Coronary artery (tissue), 2 donors: Measurements from ENCODE around the gene TTR.

ENCODE experiments used
- DNase-seq: peaks from one replicate; pipeline ENCODE4 v3.0.0-alpha.2; 2017; ENCODE audit warnings: low spot score
- H3K27ac ChIP-seq, 2 donors: fragments of 200-600 bp; sonication (generic); one replicate each; pipeline ENCODE4 v1.5.1; 2016 to 2019
- H3K4me3 ChIP-seq: fragments of 200-600 bp; sonication (generic); 2 replicates; pipeline ENCODE4 v1.5.1; 2016; ENCODE audit warnings: mild to moderate bottlenecking, moderate library complexity
- TF ChIP-seq, protein P1 (sequence below): fragments of 200-600 bp; sonication (generic); IDR thresholded peaks from one replicate; pipeline ENCODE4 v1.5.1; 2019; ENCODE audit warnings: antibody characterized with exemption

The TTR gene

DNA sequence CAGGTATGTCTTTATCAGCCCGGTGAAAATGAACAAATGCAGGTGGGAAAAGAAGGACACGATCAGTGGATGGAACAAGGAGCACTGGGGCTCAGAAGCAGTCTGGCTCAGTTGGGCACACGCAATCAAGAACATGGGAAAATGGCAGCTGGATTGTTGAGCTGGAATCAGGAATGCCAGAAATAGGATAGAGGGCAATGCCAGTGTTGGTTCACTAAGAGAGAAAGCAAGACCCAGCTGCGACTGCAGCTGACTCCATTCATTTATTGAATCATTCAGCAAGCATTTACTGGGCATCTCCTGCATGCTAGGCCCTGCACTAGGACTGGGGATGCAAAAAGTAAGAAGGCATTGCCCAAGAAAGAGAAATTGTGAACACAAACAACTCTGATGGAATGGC lies 13.6 kb upstream of the TTR start:
- TF ChIP-seq, protein P1, sequence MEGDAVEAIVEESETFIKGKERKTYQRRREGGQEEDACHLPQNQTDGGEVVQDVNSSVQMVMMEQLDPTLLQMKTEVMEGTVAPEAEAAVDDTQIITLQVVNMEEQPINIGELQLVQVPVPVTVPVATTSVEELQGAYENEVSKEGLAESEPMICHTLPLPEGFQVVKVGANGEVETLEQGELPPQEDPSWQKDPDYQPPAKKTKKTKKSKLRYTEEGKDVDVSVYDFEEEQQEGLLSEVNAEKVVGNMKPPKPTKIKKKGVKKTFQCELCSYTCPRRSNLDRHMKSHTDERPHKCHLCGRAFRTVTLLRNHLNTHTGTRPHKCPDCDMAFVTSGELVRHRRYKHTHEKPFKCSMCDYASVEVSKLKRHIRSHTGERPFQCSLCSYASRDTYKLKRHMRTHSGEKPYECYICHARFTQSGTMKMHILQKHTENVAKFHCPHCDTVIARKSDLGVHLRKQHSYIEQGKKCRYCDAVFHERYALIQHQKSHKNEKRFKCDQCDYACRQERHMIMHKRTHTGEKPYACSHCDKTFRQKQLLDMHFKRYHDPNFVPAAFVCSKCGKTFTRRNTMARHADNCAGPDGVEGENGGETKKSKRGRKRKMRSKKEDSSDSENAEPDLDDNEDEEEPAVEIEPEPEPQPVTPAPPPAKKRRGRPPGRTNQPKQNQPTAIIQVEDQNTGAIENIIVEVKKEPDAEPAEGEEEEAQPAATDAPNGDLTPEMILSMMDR, result no peak
- Histone ChIP-seq H3K4me3 (no peak overlapping the region), H3K27ac (no peak overlapping the region)
- no peak for DNase-seq

DNA sequence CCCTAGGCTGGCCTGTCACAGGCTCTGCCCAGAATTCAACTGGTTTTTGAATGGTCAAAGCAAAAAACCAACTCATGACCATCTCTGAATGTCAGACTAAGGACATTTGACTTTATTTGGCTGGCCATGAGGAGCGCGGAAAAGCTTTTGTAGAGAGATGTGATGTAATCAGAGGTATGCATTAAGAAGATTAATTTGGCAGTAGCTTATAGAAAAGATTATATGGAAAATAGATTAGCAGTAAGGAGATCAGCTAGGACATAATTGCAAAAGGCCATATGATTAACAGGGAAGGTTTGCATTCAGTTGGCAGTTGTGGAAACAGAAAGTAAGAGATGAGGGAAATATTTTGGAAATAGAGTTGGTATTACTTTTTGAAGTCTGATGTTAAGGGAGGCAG lies 12.3 kb upstream of the TTR start:
- Histone ChIP-seq H3K27ac (no peak overlapping the region), H3K4me3 (no peak overlapping the region)
- TF ChIP-seq, protein P1, result no peak
- DNase-seq, result no peak

DNA sequence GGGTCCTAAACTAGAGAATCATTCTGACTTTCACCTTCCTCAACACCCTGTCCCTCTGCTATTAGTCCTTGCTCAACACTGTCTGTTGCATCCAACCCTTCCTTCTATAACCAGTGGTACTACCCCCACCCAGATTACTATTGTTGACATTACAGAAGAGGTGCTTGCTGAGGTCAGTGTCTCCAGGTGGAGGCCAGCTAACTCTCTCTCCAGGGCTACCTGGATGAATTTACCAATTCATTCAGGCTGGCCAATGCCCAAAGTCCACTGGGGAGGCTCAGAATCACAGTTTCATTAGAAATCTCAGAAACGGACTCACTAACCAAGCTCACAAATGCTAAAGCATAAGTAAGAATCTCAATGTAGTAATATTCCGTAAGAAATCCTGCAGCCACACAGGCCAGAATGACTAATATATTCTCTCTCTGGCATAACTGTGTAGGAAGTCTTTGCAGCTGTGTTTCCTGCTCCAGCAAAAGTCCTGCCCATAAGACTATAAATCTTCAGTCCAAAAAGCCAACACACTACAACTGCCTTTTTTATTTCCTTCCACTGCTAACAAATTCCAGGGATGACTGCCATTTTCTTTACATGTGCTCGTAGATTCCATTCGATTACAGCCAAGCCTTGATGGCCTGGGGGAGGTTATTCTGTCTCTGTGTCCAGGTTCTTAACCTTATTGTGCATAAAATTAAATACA lies 10.0 kb upstream of the TTR start:
- DNase-seq, result no peak
- no peak overlapping the region for H3K4me3 ChIP-seq
- no peak overlapping the region for H3K27ac ChIP-seq
- TF ChIP-seq, protein P1, result no peak

DNA sequence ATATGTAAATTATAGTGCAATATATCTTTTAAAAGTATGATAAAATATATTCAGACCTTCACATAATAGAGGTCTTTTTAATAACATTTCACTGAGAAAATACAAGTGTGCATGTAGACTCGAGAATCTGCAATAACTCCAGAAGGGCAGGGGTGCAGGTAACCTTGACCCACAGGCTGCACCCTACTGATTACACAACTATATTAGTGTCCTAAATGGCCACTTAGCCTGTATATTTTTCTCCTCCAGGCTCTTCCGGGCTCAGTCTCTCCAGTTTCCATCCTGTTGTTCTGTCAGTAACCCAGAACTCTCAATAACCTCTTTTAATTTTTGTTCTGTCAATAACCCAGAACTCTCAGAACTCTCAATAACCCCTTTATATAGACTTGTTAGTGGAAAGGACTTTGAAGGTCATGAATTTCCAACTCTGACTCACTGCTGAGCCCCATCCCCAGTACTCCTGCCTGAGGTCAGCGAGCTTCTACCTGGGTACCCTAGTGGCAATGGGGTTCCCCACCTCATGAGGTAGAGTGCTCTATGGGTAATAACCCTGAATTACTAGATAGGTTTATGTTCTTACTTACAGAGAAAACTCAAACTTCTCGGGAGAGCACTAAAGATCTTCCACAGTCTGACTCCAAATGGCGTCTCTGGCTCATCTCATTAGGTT lies 8.4 kb upstream of the TTR start:
- TF ChIP-seq, protein P1, result no peak
- no peak overlapping the region for H3K4me3 ChIP-seq
- no peak overlapping the region for H3K27ac ChIP-seq
- DNase-seq, result no peak

DNA sequence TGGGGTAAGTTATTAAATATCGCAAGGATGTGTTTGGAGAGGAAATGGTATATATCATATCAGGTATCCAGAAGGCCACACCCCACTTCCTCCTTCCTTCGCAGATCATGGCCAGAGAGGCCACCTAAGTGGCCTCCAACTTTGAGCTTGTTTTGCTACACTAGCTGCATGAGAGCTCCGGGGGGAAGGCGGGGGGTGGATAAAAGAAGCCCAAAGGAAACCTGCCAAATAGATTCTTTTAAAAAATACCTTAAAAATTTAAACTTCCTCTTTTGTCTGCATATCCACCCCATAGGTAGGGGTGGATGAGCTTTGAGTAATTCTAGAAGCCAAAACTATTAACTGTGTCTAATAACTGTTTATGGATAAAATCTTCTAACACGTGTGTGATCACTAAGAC lies 5.7 kb upstream of the TTR start:
- H3K27ac ChIP-seq, result no peak overlapping the region
- DNase-seq, result no peak
- TF ChIP-seq, protein P1, result no peak
- H3K4me3 ChIP-seq, result no peak overlapping the region

DNA sequence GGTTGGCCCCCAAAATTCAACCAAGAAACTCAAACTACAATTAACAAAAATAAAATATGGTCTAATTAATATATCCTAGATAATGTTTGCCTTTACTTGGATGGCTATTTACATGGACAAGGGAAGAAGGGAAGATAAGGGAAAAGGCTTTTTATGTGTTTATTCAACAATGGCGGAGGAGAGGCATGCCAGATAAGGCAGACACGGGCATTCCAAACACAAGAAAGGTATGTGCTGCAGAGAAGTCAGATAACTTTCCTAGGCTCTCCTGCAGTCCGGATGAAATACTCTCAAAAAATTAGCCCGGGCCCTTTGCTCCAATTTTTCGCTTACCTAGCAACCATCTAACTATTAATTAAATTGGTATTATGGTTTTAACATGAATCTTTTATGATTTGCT lies 5.1 kb upstream of the TTR start:
- no peak for DNase-seq
- TF ChIP-seq, protein P1, result no peak
- H3K27ac ChIP-seq, result no peak overlapping the region
- no peak overlapping the region for H3K4me3 ChIP-seq

DNA sequence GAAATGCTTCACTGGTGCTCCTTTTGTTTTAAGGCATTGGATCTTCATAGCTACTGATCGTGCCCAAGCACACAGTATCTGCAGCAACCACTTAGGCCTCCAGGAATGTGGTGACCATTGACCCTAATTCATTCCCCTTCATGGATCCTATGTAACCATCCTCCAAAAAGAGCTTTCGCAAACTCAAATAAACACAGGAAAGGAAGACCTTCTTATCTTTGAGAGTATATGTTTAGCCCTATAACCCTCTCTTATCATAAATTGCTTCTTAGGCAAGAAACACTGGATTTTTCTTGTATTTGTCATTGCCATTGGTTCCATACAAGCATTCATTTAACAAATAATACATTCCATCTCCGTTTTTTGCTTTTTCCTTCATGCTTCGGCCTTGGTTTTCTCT lies 4.1 kb upstream of the TTR start:
- no peak overlapping the region for H3K27ac ChIP-seq

More for the DNA sequence above, 4.1 kb upstream of the TTR start:
- H3K4me3 ChIP-seq, result no peak overlapping the region
- DNase-seq, result no peak
- TF ChIP-seq, protein P1, result no peak
